H9 (cell line): ENCODE results near the gene DIP2C. TPM values are rescaled to one million over a fixed set of nuclear protein-coding genes. Genes with fewer than 3 reads are reported as not detected.

Experiments
- DNase-seq: peaks from one replicate; pipeline ENCODE4 v3.0.0-alpha.2; 2017
- H2AFZ ChIP-seq: one replicate; pipeline ENCODE4 v1.6.1; 2013; ENCODE audit warnings: mild to moderate bottlenecking, low read length, control low read depth, moderate library complexity
- H2AK5ac ChIP-seq: 2 replicates; pipeline ENCODE4 v1.6.1; 2013; ENCODE audit warnings: low read length, control low read depth, mixed read lengths; ENCODE audit not compliant: insufficient read length
- H2BK120ac ChIP-seq: one replicate; pipeline ENCODE4 v1.6.1; 2013; ENCODE audit warnings: low read depth, mild to moderate bottlenecking, low read length, control low read depth, inconsistent platforms; ENCODE audit not compliant: poor library complexity, severe bottlenecking
- H2BK12ac ChIP-seq: 2 replicates; pipeline ENCODE4 v1.6.1; 2013; ENCODE audit warnings: low read length, control low read depth, mixed read lengths, low read depth; ENCODE audit not compliant: insufficient read length
- H2BK15ac ChIP-seq: 2 replicates; pipeline ENCODE4 v1.6.1; 2013; ENCODE audit warnings: low read depth, low read length, control low read depth
- H2BK20ac ChIP-seq: one replicate; pipeline ENCODE4 v1.6.1; 2013; ENCODE audit warnings: low read depth, mild to moderate bottlenecking, low read length, control low read depth, inconsistent platforms; ENCODE audit not compliant: poor library complexity, severe bottlenecking
- H2BK5ac ChIP-seq: 2 replicates; pipeline ENCODE4 v1.6.1; 2013; ENCODE audit warnings: low read length, control low read depth, mixed read lengths; ENCODE audit not compliant: insufficient read length
- H3K14ac ChIP-seq: 2 replicates; pipeline ENCODE4 v1.6.1; 2013; ENCODE audit warnings: low read length, control low read depth; ENCODE audit not compliant: insufficient read depth
- H3K18ac ChIP-seq: 2 replicates; pipeline ENCODE4 v1.6.1; 2013; ENCODE audit warnings: low read depth, mild to moderate bottlenecking, mixed read lengths, low read length, control low read depth; ENCODE audit not compliant: insufficient read length
- H3K23ac ChIP-seq: 2 replicates; pipeline ENCODE4 v1.6.1; 2013; ENCODE audit warnings: low read length, control low read depth, mixed read lengths, low read depth; ENCODE audit not compliant: insufficient read length
- H3K23me2 ChIP-seq: 2 replicates; pipeline ENCODE4 v1.6.1; 2013; ENCODE audit warnings: low read depth, mild to moderate bottlenecking, mixed read lengths, low read length, control low read depth; ENCODE audit not compliant: insufficient read length, poor library complexity, severe bottlenecking
- H3K27ac ChIP-seq: 2 replicates; pipeline ENCODE4 v1.5.1; 2013; ENCODE audit warnings: low read length, control low read depth, mixed read lengths, low read depth; ENCODE audit not compliant: insufficient read length
- H3K27me3 ChIP-seq: 2 replicates; pipeline ENCODE4 v1.6.1; 2013; ENCODE audit warnings: low read length, control low read depth, inconsistent platforms; ENCODE audit not compliant: insufficient read depth
- H3K4ac ChIP-seq: 2 replicates; pipeline ENCODE4 v1.6.1; 2013; ENCODE audit warnings: low read depth, mild to moderate bottlenecking, control low read depth, inconsistent platforms, low read length, moderate library complexity
- H3K4me1 ChIP-seq: 2 replicates; pipeline ENCODE4 v1.6.1; 2013; ENCODE audit warnings: low read length, control low read depth, inconsistent platforms; ENCODE audit not compliant: insufficient read depth
- H3K4me2 ChIP-seq: 2 replicates; pipeline ENCODE4 v1.6.1; 2013; ENCODE audit warnings: low read length, control low read depth, mixed read lengths; ENCODE audit not compliant: insufficient read length, insufficient read depth
- H3K56ac ChIP-seq: 2 replicates; pipeline ENCODE4 v1.6.1; 2013; ENCODE audit warnings: low read depth, mild to moderate bottlenecking, mixed read lengths, low read length, control low read depth; ENCODE audit not compliant: insufficient read length
- H3K79me1 ChIP-seq: 2 replicates; pipeline ENCODE4 v1.6.1; 2013; ENCODE audit warnings: low read depth, mild to moderate bottlenecking, moderate library complexity, low read length, control low read depth, inconsistent platforms; ENCODE audit not compliant: insufficient read depth, poor library complexity, severe bottlenecking
- H3K79me2 ChIP-seq: 2 replicates; pipeline ENCODE4 v1.6.1; 2013; ENCODE audit warnings: low read length, control low read depth, inconsistent platforms; ENCODE audit not compliant: insufficient read depth
- H3K9ac ChIP-seq: 2 replicates; pipeline ENCODE4 v1.6.1; 2013; ENCODE audit warnings: low read length, control low read depth, mixed read lengths; ENCODE audit not compliant: insufficient read length; ENCODE audit errors: extremely low read depth
- H3K9me3 ChIP-seq: one replicate; pipeline ENCODE4 v1.6.1; 2013; ENCODE audit warnings: low read depth, low read length, inconsistent platforms; ENCODE audit not compliant: control insufficient read depth
- H3T11ph ChIP-seq: one replicate; pipeline ENCODE4 v1.6.1; 2013; ENCODE audit warnings: mild to moderate bottlenecking, low read length, control low read depth, inconsistent platforms
- H4K20me1 ChIP-seq: one replicate; pipeline ENCODE4 v1.6.1; 2013; ENCODE audit not compliant: control insufficient read depth, insufficient read length, insufficient read depth
- H4K5ac ChIP-seq: 2 replicates; pipeline ENCODE4 v1.6.1; 2013; ENCODE audit warnings: low read depth, mild to moderate bottlenecking, mixed read lengths, low read length, control low read depth; ENCODE audit not compliant: insufficient read length
- H4K8ac ChIP-seq: replicated peaks from 2 replicates; pipeline ENCODE4 v1.6.1; 2013; ENCODE audit warnings: low read length, control low read depth, mixed read lengths, low read depth; ENCODE audit not compliant: insufficient read length
- H4K91ac ChIP-seq: 2 replicates; pipeline ENCODE4 v1.6.1; 2013; ENCODE audit warnings: low read depth, mild to moderate bottlenecking, moderate library complexity, mixed read lengths, low read length, control low read depth; ENCODE audit not compliant: insufficient read length
- H3K27ac Mint-ChIP-seq, 3 experiments: 2 replicates in 2 of 3; 3 replicates in 1 of 3; pipeline ENCODE4 v1.8.0; 2020 to 2021; ENCODE audit warnings: mixed read lengths in 3 of 3, mild to moderate bottlenecking in 1 of 3, moderate library complexity in 1 of 3
- H3K27me3 Mint-ChIP-seq: 2 replicates; pipeline ENCODE4 v1.8.0; 2021; ENCODE audit warnings: low read depth, mild to moderate bottlenecking, moderate library complexity, mixed read lengths
- H3K36me3 Mint-ChIP-seq, 3 experiments: 2 replicates in 2 of 3; 3 replicates in 1 of 3; pipeline ENCODE4 v1.8.0; 2020 to 2021; ENCODE audit warnings: low read depth in 3 of 3, mixed read lengths in 3 of 3; ENCODE audit not compliant: insufficient read depth in 1 of 3
- H3K4me1 Mint-ChIP-seq, 2 experiments: 2 replicates each; pipeline ENCODE4 v1.8.0; 2020; ENCODE audit warnings: mixed read lengths in 2 of 2
- H3K4me3 Mint-ChIP-seq, 2 experiments: 2 replicates in 1 of 2; 3 replicates in 1 of 2; pipeline ENCODE4 v1.8.0; 2020 to 2021; ENCODE audit warnings: mild to moderate bottlenecking in 2 of 2, mixed read lengths in 2 of 2, moderate library complexity in 1 of 2
- H3K9me3 Mint-ChIP-seq, 2 experiments: 2 replicates in 1 of 2; 3 replicates in 1 of 2; pipeline ENCODE4 v1.8.0; 2020; ENCODE audit warnings: mild to moderate bottlenecking in 2 of 2, mixed read lengths in 2 of 2, moderate library complexity in 1 of 2
- CTCF ChIP-seq: fragments of 200-600 bp; sonication (generic); conservative IDR thresholded peaks from 3 replicates; pipeline ENCODE4 v1.8.0; 2021; ENCODE audit warnings: antibody characterized with exemption, mild to moderate bottlenecking
- WGBS: extraction: QIAGEN DNeasy Blood & Tissue Kit; methylation state at CpG from one replicate; pipeline ENCODE4 v1.1.7; 2013; ENCODE audit warnings: missing lambda C conversion rate, low lambda C conversion rate, mixed read lengths; ENCODE audit not compliant: insufficient read length; ENCODE audit errors: extremely low coverage; 5-methylcytosine and 5-hydroxymethylcytosine counted together
- total RNA-seq: library from RNA; stranded (reverse); gene quantifications from 2 replicates; pipeline ENCODE4 v1.2.1, GENCODE V29; 2021

The DIP2C gene
- total RNA-seq, 1 experiment from 2014 or later = 7.9 TPM

GRCh38 chr10:617471-617870 lies 72.0 kb downstream of the DIP2C start:
- H3K4me3 Mint-ChIP-seq = no peak overlapping the region
- DNase-seq = no peak
- Histone ChIP-seq H3T11ph (no peak overlapping the region), H3K23ac (no peak overlapping the region), H2BK12ac (no peak overlapping the region), H4K8ac (no peak overlapping the region), H2BK5ac (no peak overlapping the region), H3K27ac (no peak overlapping the region), H2BK20ac (no peak overlapping the region), H3K23me2 (no peaks in the 10 kb centered on the region), H2AFZ (no peak overlapping the region), H3K9me3 (no peaks in the 10 kb centered on the region), H3K4me2 (no peak overlapping the region), H3K18ac (no peak overlapping the region), H4K20me1 (peaks cover 2% of the 10 kb centered on the region), H2BK15ac (no peak overlapping the region), H3K79me2 (no peaks in the 10 kb centered on the region), H4K91ac (no peak overlapping the region), H3K79me1 (no peaks in the 10 kb centered on the region), H3K14ac (no peak overlapping the region), H2BK120ac (no peak overlapping the region), H3K4ac (no peak overlapping the region), H4K5ac (no peak overlapping the region), H2AK5ac (no peak overlapping the region), H3K56ac (no peak overlapping the region), H3K27me3 (no peaks in the 10 kb centered on the region), H3K9ac (no peak overlapping the region), H3K4me1 (peaks cover 7% of the 10 kb centered on the region; the same call in 1 of the 2 replicates)
- no peak overlapping the region; a peak in 1 of 7 replicates for H3K27ac Mint-ChIP-seq
- no CpG with 5 or more reads among the region's 10 CpGs for WGBS
- H3K9me3 Mint-ChIP-seq = no peaks in the 10 kb centered on the region
- peaks cover 38 to 42% of the 10 kb centered on the region in 2 experiments for H3K4me1 Mint-ChIP-seq
- TF ChIP-seq CTCF = no peak
- no peaks in the 10 kb centered on the region for H3K27me3 Mint-ChIP-seq
- H3K36me3 Mint-ChIP-seq = peaks cover 0 to 4% (median 0%) of the 10 kb centered on the region in 3 experiments; a peak in 5 of 7 replicates
